Liver (tissue), 9 donors: ENCODE results near the gene TAS2R7. TPM values are rescaled to one million over a fixed set of nuclear protein-coding genes. Genes with fewer than 3 reads are reported as not detected.

Experiments used
- DNase-seq: peaks from one replicate; pipeline ENCODE4 v3.0.0-alpha.2; 2017; ENCODE audit warnings: low spot score
- H3K27ac ChIP-seq, 2 donors: one replicate each; pipeline ENCODE4 v1.7.0; 2013; ENCODE audit warnings: inconsistent platforms in 2 of 2, low read length in 2 of 2, control low read depth in 1 of 2, low read depth in 1 of 2, mild to moderate bottlenecking in 1 of 2
- H3K27me3 ChIP-seq, 4 donors: one replicate each; pipeline versions ENCODE4 v1.6.1 to v1.7.0; 2013; ENCODE audit warnings: low read length in 3 of 4, inconsistent platforms in 1 of 4, mild to moderate bottlenecking in 1 of 4, moderate library complexity in 1 of 4; ENCODE audit not compliant: control insufficient read depth in 4 of 4, insufficient read depth in 4 of 4
- H3K36me3 ChIP-seq, 4 donors: one replicate each; pipeline versions ENCODE4 v1.6.1 to v1.7.0; 2013; ENCODE audit warnings: low read length in 3 of 4, mild to moderate bottlenecking in 3 of 4, low read depth in 1 of 4, moderate library complexity in 1 of 4; ENCODE audit not compliant: control insufficient read depth in 4 of 4, insufficient read depth in 3 of 4
- H3K4me1 ChIP-seq, 4 donors: one replicate each; pipeline versions ENCODE4 v1.6.1 to v1.7.0; 2013; ENCODE audit warnings: low read length in 3 of 4, mild to moderate bottlenecking in 3 of 4, moderate library complexity in 1 of 4; ENCODE audit not compliant: control insufficient read depth in 4 of 4, insufficient read depth in 4 of 4
- H3K4me3 ChIP-seq, 3 donors: one replicate each; pipeline versions ENCODE4 v1.6.1 to v1.7.0; 2013; ENCODE audit warnings: low read length in 3 of 3, control low read depth in 1 of 3, low read depth in 1 of 3, mild to moderate bottlenecking in 1 of 3
- H3K9ac ChIP-seq, 2 donors: one replicate each; pipeline ENCODE4 v1.7.0; 2013; ENCODE audit warnings: low read length in 2 of 2, mild to moderate bottlenecking in 2 of 2, moderate library complexity in 2 of 2, control low read depth in 1 of 2, low read depth in 1 of 2
- H3K9me3 ChIP-seq, 4 donors: one replicate each; pipeline versions ENCODE4 v1.6.1 to v1.7.0; 2013; ENCODE audit warnings: low read length in 3 of 4; ENCODE audit not compliant: control insufficient read depth in 4 of 4
- EGR1 ChIP-seq, 2 donors: IDR thresholded peaks; 2 replicates each; pipeline ENCODE4 v1.6.1; 2016 to 2018; ENCODE audit warnings: antibody characterized with exemption in 2 of 2, low read depth in 2 of 2
- FOXA1 ChIP-seq: IDR thresholded peaks from 2 replicates; pipeline ENCODE4 v1.6.1; 2016; ENCODE audit warnings: antibody characterized with exemption
- FOXA2 ChIP-seq: IDR thresholded peaks from 2 replicates; pipeline ENCODE4 v1.6.1; 2016; ENCODE audit warnings: antibody characterized with exemption
- GABPA ChIP-seq, 2 donors: IDR thresholded peaks in 1 of 2; conservative IDR thresholded peaks in 1 of 2; 2 replicates each; pipeline ENCODE4 v1.6.1; 2016; ENCODE audit warnings: antibody characterized with exemption in 2 of 2, mild to moderate bottlenecking in 1 of 2, moderate library complexity in 1 of 2
- HNF4A ChIP-seq, 2 donors: conservative IDR thresholded peaks; 2 replicates each; pipeline ENCODE4 v1.6.1; 2016; ENCODE audit warnings: antibody characterized with exemption in 2 of 2, mild to moderate bottlenecking in 2 of 2
- HNF4G ChIP-seq: IDR thresholded peaks from 2 replicates; pipeline ENCODE4 v1.6.1; 2016; ENCODE audit warnings: antibody characterized with exemption
- MAX ChIP-seq: IDR thresholded peaks from 2 replicates; pipeline ENCODE4 v1.6.1; 2016; ENCODE audit warnings: antibody characterized with exemption
- NR2F2 ChIP-seq: IDR thresholded peaks from 2 replicates; pipeline ENCODE4 v1.6.1; 2016; ENCODE audit warnings: antibody characterized with exemption
- RAD21 ChIP-seq, 2 donors: IDR thresholded peaks; 2 replicates each; pipeline ENCODE4 v1.6.1; 2016; ENCODE audit warnings: antibody characterized with exemption in 2 of 2, mild to moderate bottlenecking in 2 of 2
- REST ChIP-seq: IDR thresholded peaks from 2 replicates; pipeline ENCODE4 v1.6.1; 2016; ENCODE audit warnings: antibody characterized with exemption, mild to moderate bottlenecking
- RXRA ChIP-seq, 2 donors: IDR thresholded peaks; 2 replicates each; pipeline ENCODE4 v1.6.1; 2017 to 2018; ENCODE audit warnings: antibody characterized with exemption in 2 of 2, mild to moderate bottlenecking in 1 of 2
- SP1 ChIP-seq: IDR thresholded peaks from 2 replicates; pipeline ENCODE4 v1.6.1; 2018; ENCODE audit warnings: antibody characterized with exemption, mild to moderate bottlenecking
- TAF1 ChIP-seq: conservative IDR thresholded peaks from 2 replicates; pipeline ENCODE4 v1.6.1; 2016; ENCODE audit warnings: antibody characterized with exemption, mild to moderate bottlenecking
- YY1 ChIP-seq: IDR thresholded peaks from 2 replicates; pipeline ENCODE4 v1.6.1; 2016; ENCODE audit warnings: antibody characterized with exemption, mild to moderate bottlenecking
- WGBS: extraction: QIAGEN DNeasy Blood & Tissue Kit; methylation state at CpG from one replicate; pipeline ENCODE4 v1.1.7; 2013; 5-methylcytosine and 5-hydroxymethylcytosine counted together
- polyA plus RNA-seq, 2 donors: library from polyadenylated mRNA; stranded (reverse) in 1 of 2; unstranded in 1 of 2; fragments of 200-250 nt in 1 of 2; fragments of >200 nt in 1 of 2; fragmentation: Nextera tagmentation in 1 of 2; extraction: Ambion mirVana in 1 of 2; gene quantifications; one replicate each; pipeline versions ENCODE4 v1.2.1 to v1.2.3, GENCODE V29; 2013 to 2015
- total RNA-seq, 2 donors: library from RNA; depleted of rRNA; stranded (reverse); fragments of >200 nt; gene quantifications; one replicate each; pipeline ENCODE4 v1.2.3, GENCODE V29; 2014
- TF ChIP-seq, protein P1 (sequence below): fragments of 150-350 bp; IDR thresholded peaks from 2 replicates; pipeline ENCODE4 v1.5.1; 2017; ENCODE audit warnings: improper control_type of control experiment, low read depth, low read length; ENCODE audit not compliant: missing input control
- TF ChIP-seq, protein P2 (sequence below): IDR thresholded peaks from 2 replicates; pipeline ENCODE4 v1.6.1; 2016; ENCODE audit warnings: antibody characterized with exemption
- TF ChIP-seq, protein P3 (sequence below): IDR thresholded peaks from 2 replicates; pipeline ENCODE4 v1.6.1; 2016; ENCODE audit warnings: antibody characterized with exemption
- donor health status: healthy.
- donor health status: healthy.
- donor health status: healthy.
- donor health status: healthy.
- donor health status: healthy.

The TAS2R7 gene
- total and polyA plus RNA-seq, 4 donors = 0.42 TPM; not detected in 3

GRCh38 chr12:10838461-10838860 is 36.0 kb upstream of the TAS2R7 start:
- H3K27me3 ChIP-seq = no peaks in the 10 kb centered on the region
- no peak overlapping the region for H3K9ac ChIP-seq
- DNase-seq = no peak
- H3K27ac ChIP-seq = no peak overlapping the region
- TF ChIP-seq HNF4A (conservative IDR thresholded peaks at IDR 0.05) (no peak), HNF4G (no peak), YY1 (no peak), RAD21 (IDR thresholded peaks at IDR 0.05) (no peak), RXRA (IDR thresholded peaks at IDR 0.05) (no peak)
- H3K4me3 ChIP-seq = no peak overlapping the region
- 90% methylated on average over 3 of the region's 3 CpGs for WGBS
- no peaks in the 10 kb centered on the region for H3K4me1 ChIP-seq
- H3K9me3 ChIP-seq = peaks cover 0 to 2% (median 0%) of the 10 kb centered on the region in 4 donors
- no peaks in the 10 kb centered on the region for H3K36me3 ChIP-seq

- TF ChIP-seq RXRA (IDR thresholded peaks at IDR 0.05) = no peak
- TF ChIP-seq YY1 = no peak
- TF ChIP-seq SP1 = no peak
- TF ChIP-seq GABPA (IDR thresholded peaks at IDR 0.05 in 1 of 2, conservative IDR thresholded peaks at IDR 0.05 in 1 of 2) = no peak
- no peak for TF ChIP-seq FOXA1
- TF ChIP-seq, protein P1, sequence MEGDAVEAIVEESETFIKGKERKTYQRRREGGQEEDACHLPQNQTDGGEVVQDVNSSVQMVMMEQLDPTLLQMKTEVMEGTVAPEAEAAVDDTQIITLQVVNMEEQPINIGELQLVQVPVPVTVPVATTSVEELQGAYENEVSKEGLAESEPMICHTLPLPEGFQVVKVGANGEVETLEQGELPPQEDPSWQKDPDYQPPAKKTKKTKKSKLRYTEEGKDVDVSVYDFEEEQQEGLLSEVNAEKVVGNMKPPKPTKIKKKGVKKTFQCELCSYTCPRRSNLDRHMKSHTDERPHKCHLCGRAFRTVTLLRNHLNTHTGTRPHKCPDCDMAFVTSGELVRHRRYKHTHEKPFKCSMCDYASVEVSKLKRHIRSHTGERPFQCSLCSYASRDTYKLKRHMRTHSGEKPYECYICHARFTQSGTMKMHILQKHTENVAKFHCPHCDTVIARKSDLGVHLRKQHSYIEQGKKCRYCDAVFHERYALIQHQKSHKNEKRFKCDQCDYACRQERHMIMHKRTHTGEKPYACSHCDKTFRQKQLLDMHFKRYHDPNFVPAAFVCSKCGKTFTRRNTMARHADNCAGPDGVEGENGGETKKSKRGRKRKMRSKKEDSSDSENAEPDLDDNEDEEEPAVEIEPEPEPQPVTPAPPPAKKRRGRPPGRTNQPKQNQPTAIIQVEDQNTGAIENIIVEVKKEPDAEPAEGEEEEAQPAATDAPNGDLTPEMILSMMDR = no peak
- TF ChIP-seq EGR1 (IDR thresholded peaks at IDR 0.05; ENCODE audit: low read depth in 2 of 2) = no peak
- no peak for TF ChIP-seq FOXA2
- TF ChIP-seq, protein P2, sequence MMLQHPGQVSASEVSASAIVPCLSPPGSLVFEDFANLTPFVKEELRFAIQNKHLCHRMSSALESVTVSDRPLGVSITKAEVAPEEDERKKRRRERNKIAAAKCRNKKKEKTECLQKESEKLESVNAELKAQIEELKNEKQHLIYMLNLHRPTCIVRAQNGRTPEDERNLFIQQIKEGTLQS = no peak
- no peak overlapping the region for H3K27ac ChIP-seq
- DNase-seq = no peak
- H3K9me3 ChIP-seq = no peaks in the 10 kb centered on the region
- no peaks in the 10 kb centered on the region for H3K27me3 ChIP-seq
- H3K9ac ChIP-seq = no peak overlapping the region
- WGBS = 94% methylated on average over 1 of the region's 1 CpG
- H3K4me3 ChIP-seq = no peak overlapping the region
- H3K4me1 ChIP-seq = no peaks in the 10 kb centered on the region
- H3K36me3 ChIP-seq = no peaks in the 10 kb centered on the region
Measured at GRCh38 chr12:10829994-10830393, 27.6 kb upstream of the TAS2R7 start.

DNA sequence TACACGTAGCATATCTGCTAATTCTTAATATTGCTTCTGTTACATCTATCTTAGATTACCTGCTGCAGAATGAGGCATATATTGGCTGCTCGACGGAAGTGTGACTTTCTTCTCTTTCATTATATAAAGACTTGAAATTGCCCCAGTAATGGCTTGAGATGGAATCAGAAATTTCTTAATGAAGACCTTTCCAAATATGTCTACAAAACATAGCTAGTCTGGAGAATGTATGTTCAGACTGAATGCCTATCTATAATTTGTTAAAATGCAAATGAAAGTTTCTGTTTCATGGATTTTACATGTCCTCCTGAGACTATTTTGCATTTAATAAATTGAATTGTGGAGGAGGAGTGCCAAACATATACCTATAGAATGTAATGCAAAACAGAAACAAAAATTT is 23.8 kb upstream of the TAS2R7 start, which contains the start of gene TAS2R10:
Gene TAS2R10, minus strand, starts transcription at position 101 of the 400 bp plus-strand sequence. Its CDS starts 89 bp downstream, at position 12.
- Histone ChIP-seq H3K27me3 (no peaks in the 10 kb centered on the region), H3K9ac (no peak within 1 kb of the TSS), H3K27ac (no peak within 1 kb of the TSS), H3K4me1 (no peaks in the 10 kb centered on the region), H3K4me3 (no peak within 1 kb of the TSS), H3K9me3 (no peaks in the 10 kb centered on the region), H3K36me3 (no peaks in the 10 kb centered on the region)
- DNase-seq = no peak
- TF ChIP-seq GABPA (IDR thresholded peaks at IDR 0.05 in 1 of 2, conservative IDR thresholded peaks at IDR 0.05 in 1 of 2) = no peak
- TF ChIP-seq, protein P1 = no peak
- TF ChIP-seq REST = no peak
- TF ChIP-seq FOXA1 = no peak
- no peak for TF ChIP-seq RXRA (IDR thresholded peaks at IDR 0.05)
- no peak for TF ChIP-seq NR2F2
- TF ChIP-seq, protein P3, sequence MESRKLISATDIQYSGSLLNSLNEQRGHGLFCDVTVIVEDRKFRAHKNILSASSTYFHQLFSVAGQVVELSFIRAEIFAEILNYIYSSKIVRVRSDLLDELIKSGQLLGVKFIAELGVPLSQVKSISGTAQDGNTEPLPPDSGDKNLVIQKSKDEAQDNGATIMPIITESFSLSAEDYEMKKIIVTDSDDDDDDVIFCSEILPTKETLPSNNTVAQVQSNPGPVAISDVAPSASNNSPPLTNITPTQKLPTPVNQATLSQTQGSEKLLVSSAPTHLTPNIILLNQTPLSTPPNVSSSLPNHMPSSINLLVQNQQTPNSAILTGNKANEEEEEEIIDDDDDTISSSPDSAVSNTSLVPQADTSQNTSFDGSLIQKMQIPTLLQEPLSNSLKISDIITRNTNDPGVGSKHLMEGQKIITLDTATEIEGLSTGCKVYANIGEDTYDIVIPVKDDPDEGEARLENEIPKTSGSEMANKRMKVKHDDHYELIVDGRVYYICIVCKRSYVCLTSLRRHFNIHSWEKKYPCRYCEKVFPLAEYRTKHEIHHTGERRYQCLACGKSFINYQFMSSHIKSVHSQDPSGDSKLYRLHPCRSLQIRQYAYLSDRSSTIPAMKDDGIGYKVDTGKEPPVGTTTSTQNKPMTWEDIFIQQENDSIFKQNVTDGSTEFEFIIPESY = no peak
- no peak for TF ChIP-seq EGR1 (IDR thresholded peaks at IDR 0.05; ENCODE audit: low read depth in 2 of 2)
- no peak for TF ChIP-seq FOXA2
- TF ChIP-seq SP1 = no peak
- no peak for TF ChIP-seq TAF1
- TF ChIP-seq HNF4A (conservative IDR thresholded peaks at IDR 0.05) = no peak
- TF ChIP-seq MAX = no peak
- no peak for TF ChIP-seq RAD21 (IDR thresholded peaks at IDR 0.05)
- no peak for TF ChIP-seq HNF4G
- WGBS = 97% methylated on average over 3 of the region's 3 CpGs
